Glomerular visceral epithelial cell (primary cell): Measurements from ENCODE around the gene VENTX.

Experiments used
- DNase-seq: peaks from one replicate; pipeline ENCODE4 v3.0.0-alpha.2; 2016; ENCODE audit errors: extremely low spot score

Gene VENTX

GRCh38 chr10:133237588-133238465, at the start of gene VENTX:
Gene VENTX, plus strand, starts transcription at chr10:133237855. Its CDS starts 60 bp downstream, at chr10:133237915.
- DNase-seq = no peak

- no peak for DNase-seq
These were observed 49.6 kb upstream of the VENTX start for GRCh38 chr10:133187906-133188681.

- no peak for DNase-seq
These were observed 48.4 kb upstream of the VENTX start for GRCh38 chr10:133189256-133189655.

DNA sequence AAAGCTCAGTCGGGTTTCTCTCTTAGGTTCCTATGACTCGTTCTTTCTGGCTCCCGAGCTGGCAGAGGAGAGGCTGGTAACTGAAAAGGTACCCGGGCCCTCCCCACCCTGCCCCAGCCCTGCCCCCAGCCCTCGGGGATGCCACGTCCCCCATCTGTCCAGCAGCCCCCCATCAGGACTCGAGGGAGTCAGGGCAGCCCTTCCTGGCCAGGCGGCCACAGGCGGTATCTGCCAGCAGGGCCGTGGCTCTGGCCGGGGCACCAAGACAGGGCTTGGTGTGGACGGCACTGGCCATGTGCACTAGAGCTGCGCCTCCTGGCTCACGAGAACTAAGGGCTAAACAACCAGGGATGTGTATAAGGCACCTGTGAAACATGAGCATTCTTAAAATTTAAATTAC, 47.9 kb upstream of the VENTX start:
- no peak for DNase-seq

DNA sequence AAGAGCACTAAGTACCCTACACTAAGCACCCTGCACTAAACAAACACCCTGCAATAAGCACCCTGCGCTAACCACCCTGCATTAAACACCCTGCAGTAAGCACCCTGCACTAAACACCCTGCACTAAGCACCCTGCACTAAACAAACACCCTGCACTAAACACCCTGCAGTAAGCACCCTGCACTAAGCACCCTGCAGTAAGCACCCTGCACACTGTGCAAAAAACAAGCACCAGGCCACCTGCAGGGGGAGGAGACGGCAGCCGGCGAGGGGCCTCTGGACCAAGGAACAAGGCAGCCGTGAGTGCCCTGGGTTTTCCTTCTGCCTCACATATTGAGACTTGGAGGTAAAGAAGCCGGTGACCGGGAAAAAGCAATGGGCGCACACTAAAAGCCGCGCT, 47.4 kb upstream of the VENTX start:
- no peak for DNase-seq

DNA sequence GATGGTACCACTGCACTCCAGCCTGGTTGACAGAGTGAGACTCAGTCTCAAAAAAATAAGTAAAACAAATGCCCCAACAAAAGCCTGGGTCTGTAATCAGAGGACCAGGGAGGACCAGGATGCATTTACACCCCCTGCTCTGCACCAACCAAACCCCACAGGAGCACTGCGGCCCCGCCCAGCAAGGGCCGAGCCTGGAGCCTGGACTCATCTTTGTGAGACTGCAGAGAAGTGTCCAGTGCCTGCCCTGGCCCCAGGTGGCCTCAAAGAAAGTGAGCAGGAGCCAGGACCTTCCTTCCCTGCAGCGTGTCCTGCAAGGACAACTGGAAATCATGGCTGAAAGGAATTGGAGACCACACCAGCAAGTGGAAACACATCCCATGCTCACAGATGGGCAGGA, 46.0 kb upstream of the VENTX start:
- DNase-seq = no peak

DNA sequence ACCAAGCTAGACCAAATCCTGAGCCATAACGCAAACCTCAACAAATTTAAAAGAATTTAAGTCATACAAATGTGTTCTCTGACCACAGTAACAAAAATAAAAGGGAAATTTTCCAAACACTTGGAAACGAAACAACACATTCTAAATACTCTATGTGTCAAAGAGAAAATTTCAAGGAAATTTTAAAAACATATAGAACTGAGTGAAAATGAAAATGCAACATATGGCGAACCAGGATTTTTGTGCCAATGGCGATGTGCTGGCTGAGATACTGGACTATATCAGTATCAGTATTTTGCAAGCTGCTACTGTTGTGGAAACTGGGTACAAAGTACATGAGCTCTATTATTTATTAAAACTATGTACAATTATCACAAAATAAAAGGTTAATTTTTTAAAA, 43.5 kb upstream of the VENTX start:
- DNase-seq = no peak

DNA sequence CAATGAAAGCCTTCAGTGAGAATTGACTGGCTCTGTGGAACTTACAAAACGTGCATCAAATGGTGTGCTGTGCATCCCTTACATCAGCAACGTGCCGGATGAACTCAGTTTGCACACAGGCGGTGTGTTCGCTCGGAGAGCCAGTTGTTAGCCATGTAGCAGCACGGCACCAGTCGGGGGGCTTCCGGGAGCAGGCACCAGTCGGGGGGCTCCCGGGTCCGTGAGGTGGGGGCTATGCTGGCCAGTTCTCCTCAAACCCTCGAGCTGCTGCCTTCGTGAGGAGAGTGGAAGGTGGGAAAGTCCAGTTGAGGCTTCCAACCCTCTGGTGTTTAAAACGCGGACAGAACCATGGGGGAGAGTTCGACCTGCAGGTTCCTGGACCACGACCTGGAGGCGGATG, 42.6 kb upstream of the VENTX start:
- DNase-seq = no peak

GRCh38 chr10:133195611-133196010, 42.0 kb upstream of the VENTX start:
- no peak for DNase-seq

DNA sequence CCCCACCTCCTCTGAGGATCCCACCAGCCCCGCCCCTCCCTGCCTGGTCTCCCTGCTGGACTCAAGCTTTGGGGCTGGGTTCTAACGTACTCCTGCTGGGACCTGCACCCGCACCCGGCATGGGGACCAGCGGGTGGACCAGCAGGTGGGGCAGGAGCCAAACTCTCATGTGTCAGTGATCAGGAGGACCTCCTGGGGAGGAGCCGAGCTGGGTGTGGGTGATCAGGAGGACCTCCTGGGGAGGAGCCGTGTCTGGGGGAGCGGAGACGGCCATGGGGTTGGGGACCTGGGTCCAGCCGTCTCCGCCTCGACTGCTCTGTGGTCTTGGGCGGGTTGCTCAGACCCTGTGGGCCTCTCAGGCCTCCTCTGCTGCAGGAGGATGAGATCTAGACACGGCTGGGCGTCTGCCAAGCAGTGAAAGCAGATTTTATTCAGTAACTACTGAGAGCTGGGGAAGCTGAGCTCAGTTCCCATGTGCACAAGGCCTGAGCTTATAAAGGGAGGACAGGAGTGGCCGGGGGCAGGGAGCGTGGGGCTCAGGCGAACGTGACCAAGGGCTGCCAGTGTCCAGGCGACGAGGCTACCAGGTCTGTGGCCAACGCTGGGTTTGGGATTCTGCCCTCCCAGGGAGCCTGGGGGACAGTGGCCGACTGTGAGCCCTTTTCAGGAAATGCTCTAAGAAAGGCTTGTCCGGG, 41.3 kb upstream of the VENTX start:
- no peak for DNase-seq

GRCh38 chr10:133196936-133197758, 40.5 kb upstream of the VENTX start:
- no peak for DNase-seq

GRCh38 chr10:133197786-133198185, 39.9 kb upstream of the VENTX start:
- no peak for DNase-seq

- DNase-seq = no peak
These were observed 39.4 kb upstream of the VENTX start for GRCh38 chr10:133198206-133198605.

GRCh38 chr10:133198621-133199487, 38.8 kb upstream of the VENTX start:
- DNase-seq = no peak

- DNase-seq = no peak
These were observed 38.2 kb upstream of the VENTX start for GRCh38 chr10:133199488-133199885.

DNA sequence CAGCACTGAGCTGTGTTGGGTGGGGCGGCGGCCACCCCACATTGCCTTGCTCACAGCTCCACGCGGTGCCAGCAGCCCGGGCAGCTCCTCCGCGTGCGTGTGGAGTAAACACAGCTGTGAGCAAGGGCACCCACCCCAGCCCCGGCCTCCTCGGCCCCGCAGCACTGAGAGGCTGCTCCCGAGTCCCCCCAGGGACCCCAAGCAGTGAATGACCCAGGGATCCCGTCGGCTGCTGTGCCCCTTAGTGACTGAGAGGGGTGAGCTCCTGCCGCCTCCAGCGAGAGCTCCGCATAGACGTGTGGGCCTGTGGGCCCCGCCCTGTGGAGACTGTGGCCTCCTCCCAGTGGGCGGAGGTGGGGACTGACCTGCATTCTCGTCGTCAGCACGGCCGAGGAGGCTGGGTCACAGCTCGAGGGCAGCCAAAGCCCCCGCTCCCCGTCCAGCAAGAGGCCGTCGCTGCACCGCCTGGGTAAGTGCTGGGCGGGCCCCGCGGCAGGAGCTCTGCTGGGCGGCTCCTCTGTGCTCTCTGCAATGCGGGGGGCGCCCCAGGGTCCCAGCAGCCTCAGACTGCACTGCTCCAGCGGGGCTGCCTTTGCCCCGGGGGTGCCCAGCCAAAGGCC, 37.6 kb upstream of the VENTX start:
- DNase-seq = no peak

DNA sequence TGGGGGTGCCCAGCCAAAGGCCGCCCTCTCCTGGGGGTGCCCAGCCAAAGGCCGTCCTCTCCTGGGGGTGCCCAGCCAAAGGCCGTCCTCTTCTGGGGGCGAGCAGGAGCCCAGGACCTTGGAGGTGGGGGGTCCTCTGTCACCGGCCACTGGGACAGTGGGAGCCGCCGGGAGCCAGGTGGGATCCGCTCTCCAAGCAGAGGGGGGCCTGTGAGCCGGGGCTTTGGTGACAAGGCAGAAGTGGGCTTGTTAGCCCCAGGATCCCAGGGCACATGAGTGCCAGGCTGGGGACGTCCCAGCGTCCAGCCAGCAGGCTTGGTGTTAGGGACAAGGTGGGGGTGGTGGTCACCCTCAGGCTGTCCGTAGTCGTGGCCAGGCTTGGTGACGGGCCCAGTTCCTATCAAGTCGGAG, 37.0 kb upstream of the VENTX start:
- DNase-seq = no peak

GRCh38 chr10:133201151-133201947, 36.3 kb upstream of the VENTX start:
- no peak for DNase-seq
